IgD-negative memory B cell (primary cell): ENCODE results near the gene PKP4. TPM values are rescaled to one million over a fixed set of nuclear protein-coding genes. Genes with fewer than 3 reads are reported as not detected.

Source experiments
- H3K27ac Mint-ChIP-seq, 3 donors: one replicate each; pipeline ENCODE4 v1.8.0; 2020 to 2022; ENCODE audit warnings: mild to moderate bottlenecking in 3 of 3, mixed read lengths in 3 of 3, moderate library complexity in 1 of 3
- H3K27me3 Mint-ChIP-seq: one replicate; pipeline ENCODE4 v1.8.0; 2021; ENCODE audit warnings: mixed read lengths
- H3K36me3 Mint-ChIP-seq: one replicate; pipeline ENCODE4 v1.8.0; 2020; ENCODE audit warnings: mild to moderate bottlenecking, mixed read lengths
- H3K4me1 Mint-ChIP-seq, 3 donors: one replicate each; pipeline ENCODE4 v1.8.0; 2020 to 2022; ENCODE audit warnings: mixed read lengths in 3 of 3, mild to moderate bottlenecking in 1 of 3
- H3K4me3 Mint-ChIP-seq, 4 donors: one replicate each; pipeline ENCODE4 v1.8.0; 2020 to 2022; ENCODE audit warnings: mild to moderate bottlenecking in 4 of 4, mixed read lengths in 4 of 4, moderate library complexity in 3 of 4
- H3K9me3 Mint-ChIP-seq, 3 donors: one replicate each; pipeline ENCODE4 v1.8.0; 2020 to 2021; ENCODE audit warnings: mixed read lengths in 3 of 3, mild to moderate bottlenecking in 1 of 3
- polyA plus RNA-seq: library from polyadenylated mRNA; unstranded; fragments of 300-500 nt; fragmentation: Illumina TruSeq; gene quantifications from one replicate; pipeline ENCODE4 v1.2.3, GENCODE V29; 2021

The PKP4 gene
- polyA plus RNA-seq, 1 donor from 2014 or later, result 0.45 TPM

- peaks cover 0 to 5% (median 3%) of the 10 kb centered on the region in 3 donors for H3K9me3 Mint-ChIP-seq
- H3K27me3 Mint-ChIP-seq, result no peaks in the 10 kb centered on the region
- H3K4me1 Mint-ChIP-seq, result no peaks in the 10 kb centered on the region
- no peak overlapping the region for H3K27ac Mint-ChIP-seq
- peaks cover 5% of the 10 kb centered on the region for H3K36me3 Mint-ChIP-seq
- no peak overlapping the region for H3K4me3 Mint-ChIP-seq
These were observed 110.5 kb downstream of the PKP4 start for GRCh38 chr2:158567208-158567607.

DNA sequence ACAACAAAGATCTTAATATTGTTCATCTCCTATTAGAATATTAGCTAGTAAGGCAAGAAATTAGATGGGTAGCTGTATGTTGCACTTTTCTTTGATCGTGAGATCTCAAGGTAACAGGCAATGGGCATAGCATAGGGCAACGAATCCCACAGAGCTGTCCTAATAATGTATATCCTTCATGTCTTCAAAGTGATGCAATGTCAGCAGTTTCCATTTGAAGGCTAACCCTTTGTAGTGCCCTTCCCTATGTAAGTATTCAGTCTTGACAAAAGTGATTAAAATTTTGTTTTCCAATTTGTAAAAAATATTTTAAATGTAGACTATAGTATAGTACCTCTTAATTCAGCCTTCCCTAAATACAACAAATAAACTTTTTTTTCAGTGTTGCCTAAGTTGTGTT is 112.5 kb downstream of the PKP4 start:
- Mint-ChIP-seq H3K36me3 (peaks cover 5% of the 10 kb centered on the region), H3K27ac (no peak overlapping the region), H3K9me3 (peaks cover 0 to 9% (median 3%) of the 10 kb centered on the region in 3 donors), H3K4me3 (no peak overlapping the region), H3K27me3 (no peaks in the 10 kb centered on the region), H3K4me1 (no peaks in the 10 kb centered on the region)

- H3K4me1 Mint-ChIP-seq, result no peaks in the 10 kb centered on the region
- H3K27ac Mint-ChIP-seq, result no peak overlapping the region
- H3K27me3 Mint-ChIP-seq, result no peaks in the 10 kb centered on the region
- H3K9me3 Mint-ChIP-seq, result peaks cover 0 to 9% (median 3%) of the 10 kb centered on the region in 3 donors
- H3K36me3 Mint-ChIP-seq, result peaks cover 5% of the 10 kb centered on the region
- no peak overlapping the region for H3K4me3 Mint-ChIP-seq
These were observed 114.1 kb downstream of the PKP4 start for GRCh38 chr2:158570869-158571268.

DNA sequence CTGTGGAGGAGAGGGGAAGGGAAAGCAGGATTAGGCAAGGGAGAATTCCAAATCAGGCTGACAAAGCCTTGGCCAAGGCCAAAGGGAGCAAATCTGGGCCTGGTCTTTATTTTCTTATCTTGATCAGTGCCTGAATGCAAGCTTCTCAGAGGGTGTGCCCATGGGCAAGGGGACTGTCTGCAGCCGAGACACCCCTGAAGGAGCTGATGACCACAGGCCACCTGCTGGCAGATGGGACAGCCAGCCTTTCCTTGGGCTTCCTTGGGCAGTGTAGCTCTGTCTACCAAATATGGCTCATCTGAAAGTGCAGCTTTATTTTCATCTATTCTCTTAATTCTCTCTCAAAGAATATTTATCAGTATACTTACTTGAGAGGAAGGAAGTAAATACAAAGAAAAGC is 117.0 kb downstream of the PKP4 start:
- peaks cover 3% of the 10 kb centered on the region for H3K36me3 Mint-ChIP-seq
- no peak overlapping the region for H3K27ac Mint-ChIP-seq
- no peaks in the 10 kb centered on the region for H3K4me1 Mint-ChIP-seq
- H3K9me3 Mint-ChIP-seq, result peaks cover 0 to 9% (median 3%) of the 10 kb centered on the region in 3 donors
- no peak overlapping the region for H3K4me3 Mint-ChIP-seq
- no peaks in the 10 kb centered on the region for H3K27me3 Mint-ChIP-seq

- H3K36me3 Mint-ChIP-seq, result peaks cover 3% of the 10 kb centered on the region
These were observed 118.4 kb downstream of the PKP4 start for GRCh38 chr2:158575051-158575635.

GRCh38 chr2:158577141-158577540 is 120.4 kb downstream of the PKP4 start:
- no peak overlapping the region for H3K4me3 Mint-ChIP-seq
- no peaks in the 10 kb centered on the region for H3K36me3 Mint-ChIP-seq
- peaks cover 0 to 5% (median 0%) of the 10 kb centered on the region in 3 donors for H3K9me3 Mint-ChIP-seq
- no peak overlapping the region for H3K27ac Mint-ChIP-seq
- no peaks in the 10 kb centered on the region for H3K27me3 Mint-ChIP-seq
- no peaks in the 10 kb centered on the region for H3K4me1 Mint-ChIP-seq

More at GRCh38 chr2:158575051-158575635, 118.4 kb downstream of the PKP4 start:
- H3K4me3 Mint-ChIP-seq, result no peak overlapping the region
- no peaks in the 10 kb centered on the region for H3K4me1 Mint-ChIP-seq
- no peaks in the 10 kb centered on the region for H3K27me3 Mint-ChIP-seq
- H3K27ac Mint-ChIP-seq, result no peak overlapping the region
- peaks cover 0 to 9% (median 3%) of the 10 kb centered on the region in 3 donors for H3K9me3 Mint-ChIP-seq

DNA sequence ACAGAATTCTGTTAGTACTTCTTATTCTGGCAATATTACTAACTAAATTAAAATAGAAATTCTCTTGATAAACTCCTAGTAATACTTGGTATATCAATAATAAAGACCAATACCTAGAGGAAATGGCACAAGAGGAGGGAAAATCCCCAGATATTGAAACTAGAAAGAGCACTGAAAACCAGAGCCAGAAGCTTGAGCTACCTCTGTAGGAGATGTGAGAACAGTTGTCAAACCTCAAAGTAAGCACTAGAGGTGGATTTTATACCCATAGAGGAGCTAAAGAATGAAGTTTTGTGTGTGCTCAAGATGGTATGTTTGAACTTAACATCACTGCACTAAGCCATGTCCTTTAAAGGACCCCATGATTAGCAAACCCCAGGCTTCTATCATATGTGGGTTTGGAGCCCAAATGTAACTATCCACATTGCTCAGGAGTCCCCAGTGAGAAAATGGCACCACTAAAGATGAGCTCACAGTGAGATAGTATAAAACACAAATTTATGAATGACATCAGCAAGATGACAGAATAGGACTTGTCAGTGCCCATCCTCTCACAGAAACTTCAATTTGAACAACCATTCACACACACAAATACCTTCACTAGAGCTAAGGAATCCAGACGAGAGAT is 122.1 kb downstream of the PKP4 start:
- Mint-ChIP-seq H3K36me3 (no peaks in the 10 kb centered on the region), H3K4me3 (no peak overlapping the region), H3K27me3 (no peaks in the 10 kb centered on the region), H3K9me3 (no peaks in the 10 kb centered on the region), H3K4me1 (no peaks in the 10 kb centered on the region), H3K27ac (no peak overlapping the region)

DNA sequence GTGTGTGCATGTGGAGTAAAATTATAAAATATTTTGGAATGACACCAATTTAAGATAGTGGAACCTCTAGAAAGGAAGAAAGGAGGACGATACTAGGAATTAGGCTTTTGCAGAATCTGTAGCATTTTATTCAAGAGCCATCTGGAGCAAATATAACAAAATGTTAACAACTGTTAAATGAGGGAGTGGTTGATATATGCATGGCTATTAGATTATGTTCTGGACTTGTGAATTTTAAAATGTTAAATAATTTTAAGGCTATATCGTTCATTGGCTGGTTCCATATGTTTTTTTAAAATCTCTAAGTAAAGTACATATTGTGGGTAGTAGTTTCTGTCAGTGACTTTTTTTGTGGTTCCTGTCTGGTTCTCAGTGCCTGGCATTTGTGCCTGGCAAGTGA is 123.2 kb downstream of the PKP4 start:
- no peak overlapping the region for H3K4me3 Mint-ChIP-seq
- H3K9me3 Mint-ChIP-seq, result no peaks in the 10 kb centered on the region
- H3K36me3 Mint-ChIP-seq, result no peaks in the 10 kb centered on the region
- H3K4me1 Mint-ChIP-seq, result no peaks in the 10 kb centered on the region
- no peaks in the 10 kb centered on the region for H3K27me3 Mint-ChIP-seq
- H3K27ac Mint-ChIP-seq, result no peak overlapping the region

- Mint-ChIP-seq H3K9me3 (no peaks in the 10 kb centered on the region), H3K4me3 (no peak overlapping the region), H3K27me3 (no peaks in the 10 kb centered on the region), H3K27ac (no peak overlapping the region), H3K36me3 (no peaks in the 10 kb centered on the region), H3K4me1 (no peaks in the 10 kb centered on the region)
These were observed 124.0 kb downstream of the PKP4 start for GRCh38 chr2:158580760-158581159.

- no peaks in the 10 kb centered on the region for H3K4me1 Mint-ChIP-seq
- no peak overlapping the region for H3K4me3 Mint-ChIP-seq
- no peaks in the 10 kb centered on the region for H3K36me3 Mint-ChIP-seq
- no peak overlapping the region for H3K27ac Mint-ChIP-seq
- H3K9me3 Mint-ChIP-seq, result no peaks in the 10 kb centered on the region
- no peaks in the 10 kb centered on the region for H3K27me3 Mint-ChIP-seq
These were observed 125.9 kb downstream of the PKP4 start for GRCh38 chr2:158582670-158583069.

GRCh38 chr2:158583923-158584322 is 127.2 kb downstream of the PKP4 start:
- Mint-ChIP-seq H3K4me1 (no peaks in the 10 kb centered on the region), H3K36me3 (no peaks in the 10 kb centered on the region), H3K27me3 (no peaks in the 10 kb centered on the region), H3K9me3 (no peaks in the 10 kb centered on the region), H3K27ac (no peak overlapping the region), H3K4me3 (no peak overlapping the region)

DNA sequence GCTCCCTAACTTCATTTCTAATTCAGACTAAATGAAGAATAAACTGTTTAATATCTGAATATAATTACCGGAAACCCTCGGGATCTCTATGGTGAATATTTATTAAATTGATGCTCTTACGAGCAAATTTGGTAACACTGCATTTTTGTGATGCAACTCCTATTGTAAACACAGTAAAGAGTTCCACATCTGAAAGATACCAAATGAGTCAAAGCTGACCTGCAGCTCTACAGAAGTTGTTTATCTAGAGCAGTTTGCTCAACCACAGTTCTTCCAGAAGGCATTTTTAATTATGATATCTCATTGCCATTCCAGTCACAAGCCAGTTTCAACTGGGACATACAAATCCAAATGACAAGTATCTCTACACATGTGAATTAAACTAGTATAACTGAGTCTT is 129.7 kb downstream of the PKP4 start:
- H3K27ac Mint-ChIP-seq, result no peak overlapping the region
- H3K27me3 Mint-ChIP-seq, result no peaks in the 10 kb centered on the region
- no peaks in the 10 kb centered on the region for H3K9me3 Mint-ChIP-seq
- H3K4me1 Mint-ChIP-seq, result no peaks in the 10 kb centered on the region
- H3K36me3 Mint-ChIP-seq, result no peaks in the 10 kb centered on the region
- no peak overlapping the region for H3K4me3 Mint-ChIP-seq

DNA sequence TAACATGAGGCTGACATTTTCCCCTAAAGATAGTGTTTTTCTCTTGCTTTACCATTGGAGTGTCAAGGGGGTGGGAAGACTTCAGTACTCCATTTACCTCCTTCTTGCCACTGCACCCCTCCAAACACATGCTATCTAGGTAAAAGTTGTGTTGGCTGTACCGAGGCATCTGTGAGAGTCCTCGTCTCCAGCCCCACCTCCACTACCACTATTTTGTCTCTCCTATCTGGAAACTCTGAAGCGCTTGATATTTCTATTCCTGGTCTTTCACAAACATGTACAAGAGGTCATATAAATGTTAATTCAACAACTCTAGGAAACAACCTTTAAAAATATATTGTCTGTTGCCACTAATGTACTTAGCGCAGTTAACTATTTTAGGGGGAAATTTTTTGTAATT is 132.6 kb downstream of the PKP4 start:
- H3K36me3 Mint-ChIP-seq, result no peaks in the 10 kb centered on the region
- H3K4me3 Mint-ChIP-seq, result no peak overlapping the region
- no peaks in the 10 kb centered on the region for H3K9me3 Mint-ChIP-seq
- no peak overlapping the region for H3K27ac Mint-ChIP-seq
- H3K4me1 Mint-ChIP-seq, result no peaks in the 10 kb centered on the region
- H3K27me3 Mint-ChIP-seq, result no peaks in the 10 kb centered on the region

- Mint-ChIP-seq H3K27me3 (no peaks in the 10 kb centered on the region), H3K27ac (no peak overlapping the region), H3K9me3 (no peaks in the 10 kb centered on the region)
These were observed 142.2 kb downstream of the PKP4 start for GRCh38 chr2:158598862-158599517.

GRCh38 chr2:158599609-158600008 is 142.9 kb downstream of the PKP4 start:
- no peak overlapping the region for H3K27ac Mint-ChIP-seq
- H3K4me3 Mint-ChIP-seq, result no peak overlapping the region
- H3K9me3 Mint-ChIP-seq, result no peaks in the 10 kb centered on the region
- H3K36me3 Mint-ChIP-seq, result no peaks in the 10 kb centered on the region
- H3K27me3 Mint-ChIP-seq, result no peaks in the 10 kb centered on the region
- H3K4me1 Mint-ChIP-seq, result no peaks in the 10 kb centered on the region

More at GRCh38 chr2:158598862-158599517, 142.2 kb downstream of the PKP4 start:
- H3K4me3 Mint-ChIP-seq, result no peak overlapping the region
- no peaks in the 10 kb centered on the region for H3K36me3 Mint-ChIP-seq
- no peaks in the 10 kb centered on the region for H3K4me1 Mint-ChIP-seq
